Mesothelial cell of epicardium (in vitro differentiated cells): ENCODE results near the gene GGA2. TPM values are rescaled to one million over a fixed set of nuclear protein-coding genes. Genes with fewer than 3 reads are reported as not detected.
"Not testable (repeated sequence)": the region's sequence is repeated elsewhere in the genome, so short reads cannot be mapped to it uniquely, and the experiment has no call there.

ENCODE experiments used
- DNase-seq, 2 experiments: peaks; one replicate each; pipeline ENCODE4 v3.0.0; 2021; ENCODE audit warnings: low spot score in 2 of 2; ENCODE audit not compliant: unreplicated experiment in 2 of 2
- H3K27ac Mint-ChIP-seq: 2 replicates; pipeline ENCODE4 v1.8.0; 2021; ENCODE audit warnings: mixed read lengths
- H3K27me3 Mint-ChIP-seq: 2 replicates; pipeline ENCODE4 v1.8.0; 2021; ENCODE audit warnings: low read depth, mixed read lengths
- H3K36me3 Mint-ChIP-seq: 2 replicates; pipeline ENCODE4 v1.8.0; 2021; ENCODE audit warnings: mixed read lengths
- H3K4me1 Mint-ChIP-seq: 2 replicates; pipeline ENCODE4 v1.8.0; 2021; ENCODE audit warnings: mixed read lengths
- H3K4me3 Mint-ChIP-seq: 2 replicates; pipeline ENCODE4 v1.8.0; 2021; ENCODE audit warnings: mild to moderate bottlenecking, moderate library complexity, mixed read lengths
- H3K9me3 Mint-ChIP-seq: 2 replicates; pipeline ENCODE4 v1.8.0; 2021; ENCODE audit warnings: mixed read lengths
- CTCF ChIP-seq: fragments of 200-600 bp; sonication (generic); IDR thresholded peaks from one replicate; pipeline ENCODE4 v1.5.0; 2021; ENCODE audit warnings: antibody characterized with exemption; ENCODE audit not compliant: unreplicated experiment
- total RNA-seq: library from RNA; stranded (reverse); gene quantifications from 3 replicates; pipeline ENCODE4 v1.2.1, GENCODE V29; 2021

GGA2 gene
- total RNA-seq, 1 donor from 2014 or later = 102 TPM

DNA sequence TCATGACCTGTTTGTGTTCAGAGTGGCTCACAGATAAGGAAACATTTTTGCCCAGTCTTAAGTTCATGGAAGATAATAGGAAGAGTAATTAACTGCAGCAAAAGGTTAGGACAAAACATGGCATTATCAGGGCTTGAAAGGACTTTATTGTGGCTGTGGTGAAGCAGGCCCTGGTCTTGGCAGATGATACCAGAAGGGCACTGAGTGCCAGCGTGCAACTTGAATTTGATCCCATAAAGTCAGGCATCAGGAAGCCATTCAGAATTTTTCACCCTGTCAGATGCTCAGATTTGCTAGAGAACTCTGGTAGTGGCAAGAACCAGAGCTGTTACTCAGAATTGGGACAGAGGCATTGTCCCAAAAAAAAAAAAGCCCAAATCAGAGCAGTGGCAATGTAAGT is 46.1 kb downstream of the GGA2 start:
- Mint-ChIP-seq H3K4me3 (no peak overlapping the region), H3K9me3 (no peaks in the 10 kb centered on the region), H3K27me3 (no peaks in the 10 kb centered on the region), H3K27ac (no peak overlapping the region), H3K4me1 (peaks cover 4% of the 10 kb centered on the region), H3K36me3 (peaks cover 22% of the 10 kb centered on the region)
- TF ChIP-seq CTCF = no peak
- DNase-seq = no peak

DNA sequence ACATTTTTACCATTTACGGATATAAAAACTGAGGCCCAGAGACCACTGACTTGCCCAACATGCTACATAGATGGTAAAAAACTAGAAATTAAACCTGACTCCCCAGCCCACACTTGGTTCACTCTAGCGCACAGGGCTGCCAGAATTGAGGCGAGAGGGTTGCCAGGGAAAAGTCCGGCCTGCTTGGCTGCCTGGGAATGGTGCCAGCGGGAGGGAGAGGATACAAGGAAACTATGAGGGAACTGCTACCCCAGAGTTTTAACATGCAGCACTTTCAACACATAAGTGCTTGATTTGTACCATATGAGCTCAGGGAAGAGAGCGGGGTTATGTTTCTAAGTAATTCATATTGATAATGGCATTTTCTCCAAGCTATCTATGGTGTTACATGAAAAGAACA is 47.3 kb downstream of the GGA2 start:
- H3K4me1 Mint-ChIP-seq, H3K27ac Mint-ChIP-seq, H3K27me3 Mint-ChIP-seq, DNase-seq, H3K4me3 Mint-ChIP-seq, H3K9me3 Mint-ChIP-seq: not testable (repeated sequence)
- H3K36me3 Mint-ChIP-seq = peaks cover 16% of the 10 kb centered on the region

- peaks cover 18% of the 10 kb centered on the region for H3K4me1 Mint-ChIP-seq
- H3K4me3 Mint-ChIP-seq = peak overlapping the region; percentile 98
- TF ChIP-seq CTCF = no peak
- no peaks in the 10 kb centered on the region for H3K36me3 Mint-ChIP-seq
- DNase-seq = no peak
- no peaks in the 10 kb centered on the region for H3K9me3 Mint-ChIP-seq
- H3K27ac Mint-ChIP-seq = peak overlapping the region; percentile 93
- H3K27me3 Mint-ChIP-seq = no peaks in the 10 kb centered on the region
Measured at GRCh38 chr16:23453338-23454052, 56.8 kb downstream of the GGA2 start.

GRCh38 chr16:23452572-23453337 is 57.5 kb downstream of the GGA2 start, which contains the start of gene COG7:
TSS of gene COG7 (minus strand) at chr16:23453189. CDS start at chr16:23452994, 195 bp downstream.
- Mint-ChIP-seq H3K4me3 (peak within 1 kb of the TSS; percentile 98), H3K36me3 (no peaks in the 10 kb centered on the region), H3K27ac (peak within 1 kb of the TSS; percentile 93), H3K9me3 (no peaks in the 10 kb centered on the region), H3K27me3 (no peaks in the 10 kb centered on the region), H3K4me1 (peaks cover 18% of the 10 kb centered on the region)
- peak; percentile 77 to 90 for DNase-seq
- no peak for TF ChIP-seq CTCF

- no peak for DNase-seq
- Mint-ChIP-seq H3K27ac (peak overlapping the region; percentile 93), H3K27me3 (no peaks in the 10 kb centered on the region), H3K36me3 (no peaks in the 10 kb centered on the region), H3K4me1 (peaks cover 18% of the 10 kb centered on the region), H3K4me3 (peak overlapping the region; percentile 98), H3K9me3 (no peaks in the 10 kb centered on the region)
- no peak for TF ChIP-seq CTCF
Measured at GRCh38 chr16:23452221-23452571, 58.1 kb downstream of the GGA2 start.

GRCh38 chr16:23448392-23448791 is 61.9 kb downstream of the GGA2 start:
- no peaks in the 10 kb centered on the region for H3K9me3 Mint-ChIP-seq
- no peak overlapping the region for H3K27ac Mint-ChIP-seq
- H3K27me3 Mint-ChIP-seq = no peaks in the 10 kb centered on the region
- H3K4me1 Mint-ChIP-seq = peaks cover 18% of the 10 kb centered on the region
- DNase-seq = no peak
- H3K36me3 Mint-ChIP-seq = peaks cover 8% of the 10 kb centered on the region
- no peak for TF ChIP-seq CTCF
- no peak overlapping the region for H3K4me3 Mint-ChIP-seq

- not testable (repeated sequence) for H3K9me3 Mint-ChIP-seq, H3K27me3 Mint-ChIP-seq, H3K4me3 Mint-ChIP-seq, H3K27ac Mint-ChIP-seq, DNase-seq, H3K4me1 Mint-ChIP-seq
- peaks cover 31% of the 10 kb centered on the region for H3K36me3 Mint-ChIP-seq
Measured at GRCh38 chr16:23437542-23437941, 72.8 kb downstream of the GGA2 start.
